ENCODE results near the gene GPATCH1.
"Not testable (repeated sequence)": the region's sequence is repeated elsewhere in the genome, so short reads cannot be mapped to it uniquely, and the experiment has no call there.

GPATCH1 gene

DNA sequence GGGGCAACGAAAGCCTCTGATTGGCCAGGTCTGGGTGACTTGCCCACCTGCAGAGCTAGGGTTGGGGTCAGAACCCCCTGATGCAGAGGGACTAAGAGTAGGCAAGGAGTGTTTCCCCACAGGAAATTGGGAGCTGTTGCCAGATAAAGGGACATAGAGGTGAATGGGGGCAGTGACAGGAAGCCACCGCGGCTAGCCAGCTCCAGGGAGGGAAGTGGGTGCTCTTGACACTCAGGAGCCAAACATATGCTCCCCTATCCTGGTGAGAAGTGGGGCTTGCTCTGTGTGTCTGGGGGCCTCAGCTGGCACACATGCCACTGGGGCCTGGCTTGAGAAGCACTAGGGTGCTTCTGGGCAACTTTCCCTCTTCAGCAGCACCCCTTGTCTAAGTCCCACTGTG is 76.9 kb downstream of the GPATCH1 start:
- DNase-seq (ENCODE audit: low spot score) = no peak

DNA sequence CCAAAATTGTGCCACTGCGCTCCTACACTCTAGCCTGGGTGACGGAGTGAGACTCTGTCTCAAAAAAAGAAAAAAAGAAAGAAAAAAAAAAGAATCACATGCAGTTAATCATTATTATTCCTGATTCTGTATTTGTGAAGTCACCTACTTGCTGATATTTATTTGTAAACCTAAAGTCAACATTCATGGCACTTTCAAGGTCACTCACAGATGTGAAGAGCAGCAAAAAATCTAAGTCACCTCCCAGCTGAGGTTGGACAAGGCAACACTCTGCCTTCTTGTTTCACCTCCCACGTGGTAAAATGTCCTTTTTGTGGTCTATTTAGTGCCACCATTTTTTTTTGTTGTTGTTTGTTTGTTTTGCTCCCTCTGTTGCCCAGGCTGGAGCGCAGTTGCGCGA is 77.4 kb downstream of the GPATCH1 start:
- no peak for DNase-seq (ENCODE audit: low spot score)

GRCh38 chr19:33159149-33159548 is 78.2 kb downstream of the GPATCH1 start:
- DNase-seq (ENCODE audit: low spot score) = no peak

- no peak for DNase-seq (ENCODE audit: low spot score)
Observed at GRCh38 chr19:33159893-33160292, 78.9 kb downstream of the GPATCH1 start.

GRCh38 chr19:33161201-33161600 is 80.2 kb downstream of the GPATCH1 start:
- no peak for DNase-seq (ENCODE audit: low spot score)

DNA sequence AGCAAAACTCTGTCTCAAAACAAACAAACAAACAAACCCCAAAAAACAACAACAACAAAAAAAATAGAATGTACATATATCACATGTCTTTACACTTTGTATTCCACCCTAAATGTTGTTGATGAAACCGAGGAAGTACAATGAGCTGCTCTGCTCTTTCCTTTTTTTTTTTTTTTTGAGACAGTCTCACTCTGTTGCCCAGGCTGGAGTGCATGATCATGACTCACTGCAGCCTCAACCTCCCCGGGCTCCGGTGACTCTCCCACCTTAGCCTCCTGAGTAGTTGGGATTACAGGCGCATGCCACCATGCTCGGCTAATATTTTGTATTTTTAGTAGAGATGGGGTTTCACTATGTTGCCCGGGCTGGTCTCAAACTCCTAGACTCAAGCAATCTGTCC is 82.5 kb downstream of the GPATCH1 start:
- no peak for DNase-seq (ENCODE audit: low spot score)

DNA sequence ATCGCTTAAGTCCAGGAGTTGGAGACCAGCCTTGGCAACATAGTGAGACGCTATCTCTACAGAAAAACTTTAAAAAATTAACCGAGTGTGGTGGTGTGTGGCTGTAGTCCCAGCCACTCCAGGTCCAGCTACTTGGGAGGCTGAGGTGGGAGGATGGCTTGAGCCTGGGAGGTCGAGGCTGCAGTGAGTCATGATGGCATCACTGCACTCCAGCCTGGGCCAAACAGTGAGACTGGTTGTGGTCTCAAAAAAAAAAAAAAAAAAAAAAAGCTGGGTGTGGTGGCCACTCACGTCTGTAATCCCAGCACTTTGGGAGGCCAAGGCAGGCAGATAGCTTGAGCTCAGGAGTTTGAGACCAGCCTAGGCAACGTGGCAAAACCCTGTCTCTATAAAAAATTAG is 85.1 kb downstream of the GPATCH1 start:
- not testable (repeated sequence) for DNase-seq (ENCODE audit: low spot score)

- no peak for DNase-seq (ENCODE audit: low spot score)
Observed at GRCh38 chr19:33167438-33167837, 86.5 kb downstream of the GPATCH1 start.

GRCh38 chr19:33168528-33168927 is 87.5 kb downstream of the GPATCH1 start:
- no peak for DNase-seq (ENCODE audit: low spot score)

DNA sequence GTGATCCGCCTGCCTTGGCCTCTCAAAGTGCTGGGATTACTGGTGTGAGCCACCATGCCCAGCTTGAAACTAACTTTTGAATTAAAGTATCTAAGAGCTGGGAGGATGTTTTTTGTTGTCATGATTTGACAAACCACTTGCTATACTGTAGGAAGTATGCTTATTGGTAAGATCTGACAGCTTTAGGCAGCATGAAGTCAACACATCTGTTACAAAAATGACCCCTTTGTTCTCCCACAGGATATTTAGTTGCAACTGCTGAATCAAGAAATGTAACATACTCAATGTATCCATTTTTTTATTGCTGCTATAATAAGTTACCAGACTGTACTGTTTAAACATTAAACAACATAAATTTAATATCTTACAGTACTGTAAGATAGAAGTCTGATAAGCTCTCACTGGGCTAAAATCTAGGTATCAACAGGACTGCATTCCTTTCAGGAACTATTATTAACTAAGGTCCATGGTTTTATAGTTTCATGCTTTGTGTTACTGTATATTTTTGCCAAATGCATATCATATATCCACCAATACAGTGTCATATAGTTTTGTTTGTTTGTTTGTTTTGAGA is 90.3 kb downstream of the GPATCH1 start:
- DNase-seq (ENCODE audit: low spot score) = no peak

GRCh38 chr19:33171916-33172359 is 91.0 kb downstream of the GPATCH1 start:
- DNase-seq (ENCODE audit: low spot score) = no peak

- no peak for DNase-seq (ENCODE audit: low spot score)
Observed at GRCh38 chr19:33174186-33174585, 93.2 kb downstream of the GPATCH1 start.

- DNase-seq (ENCODE audit: low spot score) = no peak
Observed at GRCh38 chr19:33175156-33175782, 94.3 kb downstream of the GPATCH1 start.

DNA sequence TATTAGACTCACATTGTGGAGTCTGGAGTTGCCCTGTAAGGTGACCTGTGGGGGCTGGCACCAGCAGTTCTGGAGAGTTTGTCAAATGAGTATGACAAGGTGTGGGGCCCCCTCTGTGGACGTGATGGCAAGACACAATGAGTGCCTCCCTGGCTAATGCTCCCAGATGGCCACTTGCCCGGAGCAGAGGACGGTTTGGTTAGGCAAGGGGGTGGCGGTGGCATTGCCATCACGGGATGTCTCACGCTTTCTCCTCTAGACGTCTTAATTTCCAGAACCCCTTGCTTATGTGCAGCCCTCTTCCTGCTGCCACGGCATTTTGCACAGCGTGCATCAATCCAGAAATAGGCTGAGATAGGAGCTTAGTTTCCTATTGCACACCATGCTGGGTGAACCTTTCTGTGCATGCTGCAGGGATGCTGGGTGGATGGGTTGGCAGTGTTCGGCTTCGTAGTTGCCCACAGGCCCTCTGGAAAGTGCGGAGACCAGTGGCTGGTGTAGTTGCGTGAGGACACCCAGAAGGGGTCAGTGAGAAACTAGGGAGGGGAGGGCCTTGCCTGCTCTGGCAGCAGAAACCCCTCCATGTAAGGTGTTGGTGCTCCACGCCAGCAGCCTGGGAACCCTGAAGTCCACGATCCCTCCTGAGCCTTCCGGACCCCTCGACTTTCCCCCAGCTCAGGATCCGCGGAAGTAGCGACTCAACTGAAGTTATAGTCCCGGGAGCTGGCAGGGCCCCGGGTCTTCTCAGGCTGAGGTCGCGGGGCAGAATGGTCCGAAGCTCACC is 95.1 kb downstream of the GPATCH1 start:
- DNase-seq (ENCODE audit: low spot score) = peak; percentile 22

DNA sequence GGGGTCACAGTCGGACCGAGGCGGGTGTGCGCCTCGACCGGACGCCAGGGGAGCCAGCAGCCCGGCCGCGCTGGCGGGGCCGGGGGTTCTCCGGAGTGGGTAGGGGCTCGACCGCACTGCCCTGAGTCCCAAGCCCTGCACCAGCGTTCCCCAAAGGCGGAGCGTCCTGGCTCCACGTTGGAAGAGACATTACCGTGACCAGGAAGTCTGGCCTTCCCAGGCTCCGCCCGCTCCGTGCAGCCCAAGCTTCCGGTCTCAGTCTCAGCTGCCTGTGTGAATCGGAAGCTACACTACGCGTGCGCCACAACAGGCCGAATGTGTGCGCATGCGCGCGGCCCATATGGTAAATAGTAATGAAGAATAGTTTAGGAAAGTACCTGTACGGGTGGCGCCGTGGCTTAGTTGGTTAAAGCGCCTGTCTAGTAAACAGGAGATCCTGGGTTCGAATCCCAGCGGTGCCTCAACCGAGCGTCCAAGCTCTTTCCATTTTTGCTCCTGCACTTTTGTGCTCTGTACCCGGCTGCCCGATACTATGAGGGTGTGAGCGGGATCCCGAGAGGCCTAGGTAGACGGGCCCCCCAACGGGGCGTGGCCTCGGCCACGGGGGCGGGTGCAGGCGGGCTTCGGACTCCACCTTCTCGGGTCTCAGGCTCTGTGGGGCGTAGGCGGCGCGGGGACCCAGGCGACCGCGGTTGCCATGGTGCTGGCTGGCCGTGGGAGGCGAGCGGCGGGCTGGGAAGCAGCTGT is 95.9 kb downstream of the GPATCH1 start:
- DNase-seq (ENCODE audit: low spot score) = peak; percentile 97

DNA sequence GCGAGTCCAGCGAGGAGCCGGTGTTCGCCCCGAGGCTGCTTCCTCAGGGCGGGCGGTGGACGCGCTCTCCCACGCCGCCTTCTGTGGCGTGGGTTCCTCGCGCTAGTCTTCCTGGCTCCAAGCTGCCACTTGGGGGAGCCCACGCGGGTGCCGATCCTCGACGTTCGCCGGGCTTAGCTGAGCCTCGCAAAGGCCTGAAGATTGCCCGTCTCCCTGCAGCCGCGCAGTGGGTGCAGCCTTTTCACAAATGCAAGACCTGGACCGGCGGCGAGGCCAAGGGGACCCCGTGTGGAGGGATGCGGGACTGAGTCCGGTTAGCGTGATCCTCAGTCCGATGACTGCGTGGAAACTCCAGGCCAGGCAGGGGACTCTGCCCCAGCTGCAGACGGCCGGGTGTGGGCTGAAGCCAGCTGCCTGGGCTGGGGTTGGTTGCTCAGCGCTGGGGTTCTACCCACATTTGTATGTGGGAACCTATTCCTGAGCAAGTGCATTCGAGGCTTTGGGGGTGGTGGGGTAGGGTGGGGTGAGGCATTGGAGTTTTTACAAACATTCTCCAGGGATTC is 96.5 kb downstream of the GPATCH1 start:
- peak; percentile 86 for DNase-seq (ENCODE audit: low spot score)
